Esophagus muscularis mucosa (tissue), 4 donors: ENCODE data around the gene THOC6. TPM values are rescaled to one million over a fixed set of nuclear protein-coding genes. Genes with fewer than 3 reads are reported as not detected.
A peak's percentile ranks its signal among the peaks of the same experiment; 100 is the strongest.

Source experiments
- DNase-seq: peaks from one replicate; pipeline ENCODE4 v3.0.0-alpha.2; 2017; ENCODE audit errors: extremely low spot score
- H3K27ac ChIP-seq, 4 donors: fragments of 200-600 bp; sonication (generic); replicated peaks in 1 of 4; 1 replicate in 3 of 4; 2 replicates in 1 of 4; pipeline ENCODE4 v1.5.1; 2016 to 2019; ENCODE audit warnings: mild to moderate bottlenecking in 1 of 4
- H3K27me3 ChIP-seq, 4 donors: fragments of 200-600 bp; sonication (generic); one replicate each; pipeline versions ENCODE4 v1.5.1 to v1.6.0; 2016 to 2019
- H3K36me3 ChIP-seq, 4 donors: fragments of 200-600 bp; sonication (generic); one replicate each; pipeline ENCODE4 v1.5.1; 2016 to 2019
- H3K4me1 ChIP-seq, 4 donors: fragments of 200-600 bp; sonication (generic); one replicate each; pipeline ENCODE4 v1.5.1; 2016 to 2019
- H3K4me3 ChIP-seq, 4 donors: fragments of 200-600 bp; sonication (generic); 1 replicate in 2 of 4; 2 replicates in 2 of 4; pipeline ENCODE4 v1.5.1; 2016 to 2019; ENCODE audit warnings: mild to moderate bottlenecking in 4 of 4, moderate library complexity in 1 of 4
- H3K9me3 ChIP-seq, 4 donors: fragments of 200-600 bp; sonication (generic); 1 replicate in 3 of 4; 2 replicates in 1 of 4; pipeline ENCODE4 v1.5.1; 2016 to 2019
- CTCF ChIP-seq, 3 experiments: fragments of 200-600 bp in 2 of 3; fragments of 450-650 bp in 1 of 3; sonication (generic) in 2 of 3; IDR thresholded peaks; one replicate each; pipeline ENCODE4 v1.5.1; 2017 to 2019; ENCODE audit warnings: antibody characterized with exemption in 3 of 3, mild to moderate bottlenecking in 2 of 3, moderate library complexity in 1 of 3
- EP300 ChIP-seq: sonication (generic); formaldehyde crosslinking; IDR thresholded peaks from one replicate; pipeline ENCODE4 v1.6.1; 2017; ENCODE audit warnings: antibody characterized with exemption
- POLR2A ChIP-seq: fragments of 450-650 bp; IDR thresholded peaks from one replicate; pipeline ENCODE4 v1.6.1; 2017; ENCODE audit warnings: antibody characterized with exemption, moderate library complexity, mild to moderate bottlenecking, low read depth
- POLR2AphosphoS5 ChIP-seq, 2 donors: sonication (generic); formaldehyde crosslinking; IDR thresholded peaks; one replicate each; pipeline ENCODE4 v1.6.1; 2017; ENCODE audit warnings: antibody characterized with exemption in 2 of 2
- WGBS: methylation state at CpG from one replicate; pipeline ENCODE4 v1.1.5; 2018; 5-methylcytosine and 5-hydroxymethylcytosine counted together
- intact Hi-C: fragments of 100-400 bp; cut with DNase I; formaldehyde crosslinking; loops from one replicate; pipeline ENCODE4 v1.15.1; 2023
- total RNA-seq, 4 donors: library from RNA; depleted of rRNA; stranded (reverse); fragments of >200 nt; gene quantifications; one replicate each; pipeline versions ENCODE4 v1.1.0 to v1.2.1, GENCODE V29; 2016

The THOC6 gene
- total RNA-seq, 4 donors from 2014 or later: 14.1 to 27.9 (median 23.0) TPM

GRCh38 chr16:3004319-3004718 is 19.5 kb upstream of the THOC6 start:
- intact Hi-C loops: no loop called here
- Histone ChIP-seq H3K4me1 (peaks cover 3 to 18% (median 12%) of the 10 kb centered on the region in 4 donors), H3K36me3 (no peaks in the 10 kb centered on the region), H3K9me3 (no peaks in the 10 kb centered on the region), H3K27ac (no peak overlapping the region), H3K4me3 (peak overlapping the region; percentile 38 to 66 (median 42)), H3K27me3 (peaks cover 0 to 73% (median 8%) of the 10 kb centered on the region in 4 donors)
- DNase-seq: no peak
- no CpG with 5 or more reads among the region's 67 CpGs for WGBS
- TF ChIP-seq POLR2AphosphoS5 (IDR thresholded peaks at IDR 0.05) (no peak), EP300 (no peak), CTCF (IDR thresholded peaks at IDR 0.05) (no peak), POLR2A (no peak)

GRCh38 chr16:3004781-3005284 is 19.0 kb upstream of the THOC6 start:
- intact Hi-C loops: no loop called here
- peaks cover 0 to 75% (median 8%) of the 10 kb centered on the region in 4 donors for H3K27me3 ChIP-seq
- no peak for TF ChIP-seq POLR2A
- TF ChIP-seq POLR2AphosphoS5 (IDR thresholded peaks at IDR 0.05): no peak
- TF ChIP-seq EP300: no peak
- no peak for TF ChIP-seq CTCF (IDR thresholded peaks at IDR 0.05)
- no peak overlapping the region for H3K27ac ChIP-seq
- H3K4me1 ChIP-seq: peaks cover 3 to 18% (median 12%) of the 10 kb centered on the region in 4 donors
- 8% methylated on average over 21 of the region's 25 CpGs for WGBS
- H3K36me3 ChIP-seq: no peaks in the 10 kb centered on the region
- no peak for DNase-seq
- H3K9me3 ChIP-seq: no peaks in the 10 kb centered on the region
- peak overlapping the region; percentile 38 to 66 (median 42) for H3K4me3 ChIP-seq

- no peaks in the 10 kb centered on the region for H3K9me3 ChIP-seq
- H3K36me3 ChIP-seq: no peaks in the 10 kb centered on the region
- no peak for DNase-seq
- intact Hi-C loops: no loop called here
- peaks cover 3 to 18% (median 12%) of the 10 kb centered on the region in 4 donors for H3K4me1 ChIP-seq
- no peak overlapping the region for H3K27ac ChIP-seq
- peaks cover 0 to 84% (median 17%) of the 10 kb centered on the region in 4 donors for H3K27me3 ChIP-seq
- H3K4me3 ChIP-seq: peak overlapping the region in 1 of 4 donors; percentile 16
- 53% methylated on average over 10 of the region's 13 CpGs for WGBS
- TF ChIP-seq POLR2AphosphoS5 (IDR thresholded peaks at IDR 0.05) (no peak), EP300 (no peak), CTCF (IDR thresholded peaks at IDR 0.05) (no peak), POLR2A (no peak)
Observed at GRCh38 chr16:3007059-3007956, 16.5 kb upstream of the THOC6 start.

DNA sequence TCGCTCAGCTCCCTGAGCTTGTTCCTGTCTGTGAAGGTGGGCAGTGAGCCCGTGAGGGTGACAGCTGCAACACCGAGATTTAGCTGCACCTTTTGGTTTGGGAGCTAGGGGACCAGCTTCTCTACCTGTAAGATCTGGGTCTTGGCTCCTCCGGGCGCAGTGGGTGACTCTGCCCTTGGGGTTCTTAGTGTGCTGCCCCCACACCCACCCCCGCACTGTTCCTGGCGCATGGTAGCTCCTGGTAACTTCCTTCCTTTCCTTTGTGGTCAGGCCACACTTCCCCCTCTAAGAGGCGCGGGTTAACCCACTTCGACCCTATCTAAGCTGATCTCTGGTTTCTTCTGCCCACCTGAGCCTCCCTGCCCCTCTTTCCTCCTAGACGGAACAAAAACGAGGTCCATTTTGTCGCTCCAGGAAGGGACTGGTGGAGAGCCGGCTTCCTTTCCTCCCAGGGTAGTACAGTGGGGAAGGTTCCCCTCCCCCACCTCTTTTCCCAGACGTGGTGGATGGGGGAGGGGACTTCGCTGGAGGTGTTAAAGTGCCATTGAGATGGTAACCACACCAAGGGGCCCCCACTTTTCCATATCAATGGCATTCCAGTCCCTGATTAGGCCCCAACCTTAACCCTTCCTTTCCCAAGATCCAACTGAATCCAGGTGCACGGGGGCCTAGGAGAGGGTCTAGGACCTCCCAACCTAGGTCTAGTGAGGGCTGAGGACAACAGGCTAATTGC is 15.7 kb upstream of the THOC6 start:
- TF ChIP-seq POLR2AphosphoS5 (IDR thresholded peaks at IDR 0.05) (no peak), EP300 (no peak), POLR2A (no peak), CTCF (IDR thresholded peaks at IDR 0.05) (no peak)
- Histone ChIP-seq H3K9me3 (no peaks in the 10 kb centered on the region), H3K27me3 (peaks cover 0 to 86% (median 23%) of the 10 kb centered on the region in 4 donors), H3K4me1 (peaks cover 3 to 18% (median 12%) of the 10 kb centered on the region in 4 donors), H3K27ac (no peak overlapping the region), H3K4me3 (peak overlapping the region in 1 of 4 donors; percentile 16), H3K36me3 (no peaks in the 10 kb centered on the region)
- WGBS: 29% methylated on average over 13 of the region's 17 CpGs
- DNase-seq: no peak
- intact Hi-C loops: no loop called here
